ENCODE measurements around the gene CYCS.

- TF ChIP-seq, protein P1, sequence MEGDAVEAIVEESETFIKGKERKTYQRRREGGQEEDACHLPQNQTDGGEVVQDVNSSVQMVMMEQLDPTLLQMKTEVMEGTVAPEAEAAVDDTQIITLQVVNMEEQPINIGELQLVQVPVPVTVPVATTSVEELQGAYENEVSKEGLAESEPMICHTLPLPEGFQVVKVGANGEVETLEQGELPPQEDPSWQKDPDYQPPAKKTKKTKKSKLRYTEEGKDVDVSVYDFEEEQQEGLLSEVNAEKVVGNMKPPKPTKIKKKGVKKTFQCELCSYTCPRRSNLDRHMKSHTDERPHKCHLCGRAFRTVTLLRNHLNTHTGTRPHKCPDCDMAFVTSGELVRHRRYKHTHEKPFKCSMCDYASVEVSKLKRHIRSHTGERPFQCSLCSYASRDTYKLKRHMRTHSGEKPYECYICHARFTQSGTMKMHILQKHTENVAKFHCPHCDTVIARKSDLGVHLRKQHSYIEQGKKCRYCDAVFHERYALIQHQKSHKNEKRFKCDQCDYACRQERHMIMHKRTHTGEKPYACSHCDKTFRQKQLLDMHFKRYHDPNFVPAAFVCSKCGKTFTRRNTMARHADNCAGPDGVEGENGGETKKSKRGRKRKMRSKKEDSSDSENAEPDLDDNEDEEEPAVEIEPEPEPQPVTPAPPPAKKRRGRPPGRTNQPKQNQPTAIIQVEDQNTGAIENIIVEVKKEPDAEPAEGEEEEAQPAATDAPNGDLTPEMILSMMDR (IDR thresholded peaks at IDR 0.05; ENCODE audit: poor library complexity), result no peak
- TF ChIP-seq EZH2 (IDR thresholded peaks at IDR 0.05; ENCODE audit: borderline replicate concordance), result no peak
- no peak for TF ChIP-seq EZH2phosphoT487 (IDR thresholded peaks at IDR 0.05; ENCODE audit: low read depth, severe bottlenecking, unreplicated experiment)
These were observed 9.4 kb upstream of the CYCS start for GRCh38 chr7:25134358-25135010.

All from hepatocyte (in vitro differentiated cells).